ENCODE measurements around the gene CHRNG. TPM values are rescaled to one million over a fixed set of nuclear protein-coding genes. Genes with fewer than 3 reads are reported as not detected.

Gene CHRNG
- total and polyA plus RNA-seq, 2 donors (not counting 3 experiments of a cell fraction or from before 2014, with no cell fraction given): not detected

DNA sequence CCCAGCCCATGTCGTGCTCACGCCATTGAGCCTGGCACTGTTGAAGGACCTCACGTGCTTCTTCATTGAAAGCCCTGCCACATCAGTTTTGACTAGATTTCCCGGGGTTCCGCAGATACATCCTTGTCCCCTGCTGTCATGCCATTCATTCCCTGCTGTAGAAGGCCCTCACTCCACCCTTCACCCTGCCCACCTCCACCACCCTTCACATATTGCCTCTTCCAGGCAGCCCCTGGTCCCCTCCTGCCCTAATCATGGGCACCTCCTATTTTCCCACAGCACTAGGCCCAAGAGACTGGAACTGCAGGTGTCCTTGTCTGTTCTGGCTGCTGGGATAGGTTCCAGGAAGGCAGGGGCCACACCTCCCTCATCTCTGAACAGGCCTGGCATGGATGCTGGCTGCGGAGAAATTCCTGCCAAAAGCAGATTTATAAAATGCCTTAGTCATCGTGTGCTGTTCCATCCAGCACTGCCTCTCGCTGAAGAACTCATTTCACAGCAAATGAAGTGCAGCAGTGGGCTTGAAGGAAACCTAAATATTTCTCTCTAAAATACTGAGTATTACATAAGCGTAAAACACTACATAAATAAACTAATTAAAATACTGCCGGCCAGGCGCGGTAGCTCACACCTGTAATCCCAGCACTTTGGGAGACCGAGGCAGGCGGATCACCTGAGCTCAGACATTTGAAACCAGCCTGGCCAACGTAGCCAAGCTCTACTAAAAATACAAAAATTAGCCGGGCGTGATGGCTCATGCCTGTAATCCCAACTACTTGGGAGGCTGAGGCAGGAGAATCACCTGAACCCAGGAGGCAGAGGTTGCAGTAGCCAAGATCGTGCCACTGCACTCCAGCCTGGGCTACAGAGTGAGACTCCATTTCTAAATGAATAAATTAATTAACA lies 49.4 kb downstream of the CHRNG start:
- Histone ChIP-seq H2AFZ (ENCODE audit: low read depth, low read length) (no peak overlapping the region), H3K36me3 (ENCODE audit: control insufficient read depth in 2 of 2, extremely low read depth in 1 of 2, insufficient read depth in 2 of 2, low read length in 2 of 2) (no peaks in the 10 kb centered on the region), H3K27me3 (ENCODE audit: control insufficient read depth in 2 of 2, insufficient read depth in 2 of 2, low read length in 2 of 2) (no peaks in the 10 kb centered on the region), H3K4me2 (ENCODE audit: insufficient read depth, low read length) (no peak overlapping the region), H3K9ac (replicated peaks; ENCODE audit: extremely low read depth, insufficient read depth, low read length) (no peak overlapping the region), H3K79me2 (ENCODE audit: control insufficient read depth, insufficient read depth, low read length) (no peaks in the 10 kb centered on the region), H4K20me1 (replicated peaks; ENCODE audit: control insufficient read depth, extremely low read depth, insufficient read depth, low read length) (no peaks in the 10 kb centered on the region), H3K4me3 (replicated peaks in 1 of 3; ENCODE audit: insufficient read depth in 1 of 3, low read depth in 1 of 3, low read length in 3 of 3) (no peak overlapping the region), H3K9me1 (replicated peaks; ENCODE audit: control insufficient read depth, extremely low read depth, insufficient read depth, low read length) (no peaks in the 10 kb centered on the region), H3K4me1 (ENCODE audit: control insufficient read depth, extremely low read depth, insufficient read depth, low read length) (peaks cover 10% of the 10 kb centered on the region), H3K9me3 (replicated peaks; ENCODE audit: control insufficient read depth, insufficient read depth, low read length) (no peaks in the 10 kb centered on the region), H3K27ac (ENCODE audit: insufficient read depth, low read depth, low read length) (no peak overlapping the region)
- FAIRE-seq (no peak), DNase-seq (ENCODE audit: low read depth, low spot score) (no peak)
- intact Hi-C loops (cut with micrococcal nuclease) (no loop called here), dilution Hi-C loops (cut with MboI; ENCODE audit: extremely low pct_ligation_motif_present, low sequenced_read_pairs) (no loop called here)
- ChIA-PET POLR2A (no interaction called here), CTCF (no interaction called here)
- no peak for TF ChIP-seq EZH2 (IDR thresholded peaks at IDR 0.05; ENCODE audit: borderline replicate concordance, low read depth, low read length, severe bottlenecking)
- TF ChIP-seq, protein P1, sequence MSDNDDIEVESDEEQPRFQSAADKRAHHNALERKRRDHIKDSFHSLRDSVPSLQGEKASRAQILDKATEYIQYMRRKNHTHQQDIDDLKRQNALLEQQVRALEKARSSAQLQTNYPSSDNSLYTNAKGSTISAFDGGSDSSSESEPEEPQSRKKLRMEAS (IDR thresholded peaks at IDR 0.05; ENCODE audit: insufficient read depth, insufficient read length): no peak
- no peak for TF ChIP-seq POLR2AphosphoS5 (IDR thresholded peaks at IDR 0.05; ENCODE audit: insufficient read depth, low read depth, low read length)
- TF ChIP-seq, protein P2, sequence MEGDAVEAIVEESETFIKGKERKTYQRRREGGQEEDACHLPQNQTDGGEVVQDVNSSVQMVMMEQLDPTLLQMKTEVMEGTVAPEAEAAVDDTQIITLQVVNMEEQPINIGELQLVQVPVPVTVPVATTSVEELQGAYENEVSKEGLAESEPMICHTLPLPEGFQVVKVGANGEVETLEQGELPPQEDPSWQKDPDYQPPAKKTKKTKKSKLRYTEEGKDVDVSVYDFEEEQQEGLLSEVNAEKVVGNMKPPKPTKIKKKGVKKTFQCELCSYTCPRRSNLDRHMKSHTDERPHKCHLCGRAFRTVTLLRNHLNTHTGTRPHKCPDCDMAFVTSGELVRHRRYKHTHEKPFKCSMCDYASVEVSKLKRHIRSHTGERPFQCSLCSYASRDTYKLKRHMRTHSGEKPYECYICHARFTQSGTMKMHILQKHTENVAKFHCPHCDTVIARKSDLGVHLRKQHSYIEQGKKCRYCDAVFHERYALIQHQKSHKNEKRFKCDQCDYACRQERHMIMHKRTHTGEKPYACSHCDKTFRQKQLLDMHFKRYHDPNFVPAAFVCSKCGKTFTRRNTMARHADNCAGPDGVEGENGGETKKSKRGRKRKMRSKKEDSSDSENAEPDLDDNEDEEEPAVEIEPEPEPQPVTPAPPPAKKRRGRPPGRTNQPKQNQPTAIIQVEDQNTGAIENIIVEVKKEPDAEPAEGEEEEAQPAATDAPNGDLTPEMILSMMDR (IDR thresholded peaks at IDR 0.05; ENCODE audit: extremely low read depth in 1 of 2, insufficient read depth in 1 of 2, low read depth in 1 of 2, low read length in 2 of 2): no peak
- no peak for TF ChIP-seq JUN (IDR thresholded peaks at IDR 0.05; ENCODE audit: borderline replicate concordance, insufficient read depth, insufficient read length, low read depth)
- no peak for TF ChIP-seq MYC (IDR thresholded peaks at IDR 0.05; ENCODE audit: low read depth, low read length)
- no peak for TF ChIP-seq GATA2 (IDR thresholded peaks at IDR 0.05; ENCODE audit: insufficient read depth, insufficient read length, low read depth, low read length)
- no peak for TF ChIP-seq POLR2A (IDR thresholded peaks at IDR 0.05; ENCODE audit: low read depth, low read length)
- no peak for TF ChIP-seq FOS (IDR thresholded peaks at IDR 0.05; ENCODE audit: borderline replicate concordance, insufficient read depth, low read length)
- no TSS peak for BruUV-seq (replicated peaks)

Data from endothelial cell of umbilical vein (primary cell).